Activated CD8-positive, alpha-beta memory T cell treated with anti-CD3 and anti-CD28 coated beads for 1 hour (primary cell): ENCODE data around the gene CTBP2.
"Not testable (repeated sequence)": the region's sequence is repeated elsewhere in the genome, so short reads cannot be mapped to it uniquely, and the experiment has no call there.

Experiments
- DNase-seq, 2 donors: peaks; one replicate each; pipeline ENCODE4 v3.0.0-alpha.2; 2020; ENCODE audit warnings: low read depth in 1 of 2; ENCODE audit errors: extremely low read depth in 1 of 2

The CTBP2 gene

GRCh38 chr10:125089469-125089868, 70.9 kb downstream of the CTBP2 start:
- DNase-seq: no peak

DNA sequence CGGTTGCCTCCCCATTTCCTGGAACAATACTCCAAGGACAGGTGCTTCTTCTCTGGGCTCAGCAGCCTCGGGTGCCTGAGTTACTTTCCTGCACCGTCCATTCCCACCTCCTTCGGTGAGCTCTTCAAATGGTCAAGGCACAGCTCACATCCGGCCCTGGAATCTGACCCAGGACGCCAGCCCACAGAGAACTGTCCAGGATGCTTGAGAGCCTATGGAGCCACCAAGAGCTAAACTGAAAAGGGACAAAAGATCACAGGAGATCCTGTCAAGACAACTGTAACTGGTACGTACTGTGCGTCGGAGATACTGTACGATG, 72.5 kb downstream of the CTBP2 start:
- no peak for DNase-seq

GRCh38 chr10:125087191-125087896, 73.0 kb downstream of the CTBP2 start:
- DNase-seq: no peak

- no peak for DNase-seq
These were observed 73.7 kb downstream of the CTBP2 start for GRCh38 chr10:125086691-125087090.

DNA sequence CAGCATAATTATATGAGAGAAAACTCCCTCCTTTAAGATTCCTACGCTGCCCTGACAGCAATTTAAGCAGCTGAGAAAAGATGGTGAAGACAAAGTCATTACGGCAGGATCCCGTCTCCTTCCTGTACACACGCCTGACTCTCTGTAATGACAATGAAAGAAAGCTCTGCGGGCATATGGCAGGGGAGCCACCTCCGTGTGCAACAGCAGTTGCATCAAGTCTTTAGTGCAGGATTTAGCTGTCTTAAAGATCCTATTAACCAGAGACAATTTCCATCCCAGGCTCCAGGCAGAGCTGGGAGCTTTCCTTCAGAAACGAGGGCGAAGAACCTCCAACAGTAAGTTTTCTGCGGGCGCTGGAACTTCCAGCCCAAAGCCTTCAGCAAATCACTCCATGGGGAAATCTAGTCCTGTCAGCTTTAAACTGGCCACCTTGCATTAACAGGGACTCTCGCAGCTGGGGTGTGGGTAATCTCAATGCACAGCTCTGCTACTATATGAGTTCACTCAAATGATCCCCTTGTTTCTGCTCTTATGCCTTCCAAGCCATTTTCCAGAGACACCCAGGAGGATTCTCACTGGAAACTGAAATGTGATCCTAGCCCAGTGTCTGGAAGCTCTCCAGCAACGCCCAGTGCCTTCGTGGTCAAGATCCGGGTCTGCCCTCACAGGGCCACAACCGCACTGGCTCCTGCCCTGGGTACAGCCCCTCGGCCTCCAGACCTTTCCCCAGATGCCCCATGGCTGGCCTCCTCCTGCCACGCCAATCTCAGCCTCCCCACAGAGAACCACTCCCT, 74.9 kb downstream of the CTBP2 start:
- DNase-seq: no peak

GRCh38 chr10:125084614-125085257, 75.6 kb downstream of the CTBP2 start:
- no peak for DNase-seq

DNA sequence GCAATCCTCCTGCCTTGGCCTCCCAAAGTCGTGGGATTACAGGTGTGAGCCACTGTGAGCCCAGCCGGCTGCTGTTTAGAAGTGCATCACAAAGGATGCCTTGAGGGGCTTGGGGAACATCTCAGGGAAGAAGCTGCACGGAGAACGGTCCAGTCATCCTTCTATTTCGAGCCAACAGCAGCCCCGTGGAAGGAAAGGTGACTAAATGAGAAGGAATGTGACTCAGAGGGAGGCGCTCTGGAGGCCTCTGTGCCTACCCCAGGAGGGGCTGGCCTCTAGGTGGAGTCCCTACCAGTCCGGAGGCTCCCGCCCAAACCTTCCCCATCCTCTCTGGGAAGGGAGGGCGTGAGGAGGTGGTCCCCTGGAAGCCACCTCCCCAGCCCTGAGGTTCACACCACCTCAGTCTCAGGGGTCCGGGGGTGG, 76.2 kb downstream of the CTBP2 start:
- no peak for DNase-seq

- no peak for DNase-seq
These were observed 76.8 kb downstream of the CTBP2 start for GRCh38 chr10:125083576-125083920.

DNA sequence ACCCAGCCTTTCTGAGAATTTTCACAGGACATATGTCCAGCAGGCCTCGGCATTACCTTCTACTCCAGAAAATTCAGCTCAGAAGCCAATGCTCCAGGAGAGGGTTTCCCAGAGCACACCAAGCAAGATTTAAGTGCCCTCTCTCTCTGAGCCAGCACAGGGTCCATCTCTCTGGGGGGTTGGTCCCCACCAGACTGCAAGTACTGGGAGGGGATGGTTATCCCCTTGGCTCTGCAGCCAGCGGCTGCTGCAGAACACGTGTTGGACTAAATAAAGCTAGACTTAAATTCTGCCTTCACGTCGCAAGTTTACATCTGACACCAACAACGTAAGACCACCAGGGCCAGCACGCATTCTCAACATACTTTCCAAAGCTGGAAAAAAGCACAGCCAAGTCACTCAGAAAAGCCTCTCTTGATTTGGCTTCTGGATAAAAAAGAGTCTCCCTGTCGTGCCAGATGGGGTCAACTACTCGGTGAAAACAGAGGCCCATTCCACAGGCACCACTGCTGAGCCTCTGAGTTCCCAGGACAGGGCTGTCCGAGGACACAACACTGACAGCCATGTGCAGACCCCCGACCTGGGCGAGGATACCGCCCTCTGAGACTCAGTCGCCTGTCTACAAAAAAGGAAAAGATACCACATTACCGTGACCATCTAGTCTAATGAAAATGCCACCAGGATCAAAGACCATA, 77.3 kb downstream of the CTBP2 start:
- DNase-seq: no peak

DNA sequence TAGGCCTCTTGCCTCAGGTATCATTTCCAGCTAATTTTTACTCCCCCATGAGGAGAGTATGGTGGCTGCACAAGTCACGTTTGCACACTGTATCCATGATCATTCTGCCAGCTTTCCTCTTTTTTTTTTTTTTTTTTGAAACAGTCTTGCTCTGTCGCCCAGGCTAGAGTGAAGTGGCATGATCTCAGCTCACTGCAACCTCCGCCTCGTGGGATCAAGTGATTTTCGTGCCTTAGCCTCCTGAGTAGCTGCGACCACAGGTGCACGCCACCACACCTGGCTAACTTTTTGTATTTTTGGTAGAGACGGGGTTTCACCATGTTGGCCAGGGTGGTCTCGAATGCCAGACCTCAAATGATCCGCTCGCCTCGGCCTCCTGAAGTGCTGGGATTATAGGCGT, 77.9 kb downstream of the CTBP2 start:
- DNase-seq: not testable (repeated sequence)

- no peak for DNase-seq
These were observed 78.4 kb downstream of the CTBP2 start for GRCh38 chr10:125081931-125082330.

- no peak for DNase-seq
These were observed 79.4 kb downstream of the CTBP2 start for GRCh38 chr10:125080984-125081383.

- no peak for DNase-seq
These were observed 80.1 kb downstream of the CTBP2 start for GRCh38 chr10:125080296-125080695.

DNA sequence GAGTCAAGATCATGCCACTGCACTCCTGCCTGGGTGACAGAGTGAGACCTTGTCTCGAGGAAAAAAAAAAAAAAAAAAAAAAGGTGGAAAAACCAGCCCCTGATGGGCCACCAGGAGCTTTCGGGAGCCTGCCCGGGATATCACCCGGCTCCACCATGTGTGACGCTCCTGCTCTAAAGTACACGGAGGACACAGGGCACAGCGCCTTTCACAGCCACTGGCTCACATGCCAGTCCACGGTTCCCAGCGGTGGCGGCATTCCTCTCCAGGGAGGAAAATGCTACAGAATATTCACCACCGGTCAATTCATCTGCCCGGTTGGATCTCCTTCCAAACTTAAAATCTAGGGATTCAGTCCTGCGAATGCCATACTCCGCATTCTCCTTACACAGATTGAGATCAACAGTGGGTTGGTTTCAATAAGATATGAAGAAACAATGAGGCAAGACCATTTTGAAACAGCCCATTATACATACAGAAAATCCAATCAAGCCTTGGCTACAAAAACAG, 81.2 kb downstream of the CTBP2 start:
- DNase-seq: no peak

DNA sequence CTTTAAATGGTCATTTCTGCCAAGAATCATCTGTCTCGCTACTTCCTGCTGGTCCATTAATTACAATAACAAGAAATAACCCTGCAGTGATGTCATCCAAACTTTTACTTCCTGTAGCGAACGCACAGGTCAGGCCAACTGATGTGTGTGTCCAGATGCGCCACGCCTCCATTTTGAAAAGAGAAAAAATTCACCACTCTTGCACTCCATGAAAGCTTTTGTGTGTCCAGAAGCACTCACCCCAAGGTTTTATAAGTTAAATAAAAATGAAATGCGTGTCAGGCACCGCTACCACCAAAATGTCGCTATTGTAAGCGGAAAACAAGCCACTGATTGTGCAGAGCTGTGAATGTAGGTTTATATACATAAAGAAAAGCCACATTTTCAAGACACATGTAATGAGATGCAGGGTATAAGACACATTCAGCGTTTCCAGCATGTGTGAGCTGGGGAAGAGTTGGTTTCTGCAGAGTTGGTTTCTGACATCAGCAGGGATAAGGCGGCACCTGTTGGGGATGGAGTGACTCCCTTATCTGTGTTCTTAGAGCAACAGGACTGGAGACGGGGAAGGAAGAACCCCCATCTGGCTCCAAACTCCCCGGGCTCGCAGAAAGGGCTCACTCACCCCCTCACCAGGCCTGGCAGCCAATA, 83.3 kb downstream of the CTBP2 start:
- DNase-seq: no peak

GRCh38 chr10:125076121-125076825, 84.1 kb downstream of the CTBP2 start:
- no peak for DNase-seq

GRCh38 chr10:125073996-125074395, 86.4 kb downstream of the CTBP2 start:
- DNase-seq: no peak

- DNase-seq: no peak
These were observed 87.6 kb downstream of the CTBP2 start for GRCh38 chr10:125072794-125073193.

GRCh38 chr10:125071008-125071407, 89.4 kb downstream of the CTBP2 start:
- no peak for DNase-seq

- no peak for DNase-seq
These were observed 92.0 kb downstream of the CTBP2 start for GRCh38 chr10:125068406-125068805.
